Heart right ventricle (tissue), 16 donors: ENCODE data around the gene CYRIA. TPM values are rescaled to one million over a fixed set of nuclear protein-coding genes. Genes with fewer than 3 reads are reported as not detected.

Experiments
- ATAC-seq, 8 donors: fragments of 200-7000 bp; cut with Tn5 transposase; one replicate each; pipeline ENCODE4 v1.9.1; 2020; ENCODE audit warnings: mild to moderate bottlenecking in 8 of 8, moderate library complexity in 8 of 8, moderate number of reproducible peaks in 1 of 8
- DNase-seq, 2 donors: peaks; one replicate each; pipeline ENCODE4 v3.0.0-alpha.2; 2020
- H3K27ac ChIP-seq, 10 donors: fragments of 200-600 bp; sonication (generic) in 2 of 10; one replicate each; pipeline versions ENCODE4 v1.5.0 to v1.8.0; 2020 to 2022; ENCODE audit warnings: mild to moderate bottlenecking in 3 of 10
- H3K27me3 ChIP-seq, 7 donors: fragments of 200-600 bp; one replicate each; pipeline ENCODE4 v1.8.0; 2021 to 2022; ENCODE audit warnings: mild to moderate bottlenecking in 2 of 7
- H3K36me3 ChIP-seq, 9 donors: fragments of 200-600 bp; sonication (generic) in 1 of 9; one replicate each; pipeline versions ENCODE4 v1.5.0 to v1.8.0; 2020 to 2022; ENCODE audit warnings: mild to moderate bottlenecking in 2 of 9
- H3K4me1 ChIP-seq, 9 donors: fragments of 200-600 bp; sonication (generic) in 1 of 9; one replicate each; pipeline versions ENCODE4 v1.5.0 to v1.8.0; 2020 to 2022; ENCODE audit warnings: mild to moderate bottlenecking in 4 of 9
- H3K4me3 ChIP-seq, 10 donors: fragments of 200-600 bp; sonication (generic) in 2 of 10; one replicate each; pipeline versions ENCODE4 v1.5.0 to v1.8.0; 2020 to 2022; ENCODE audit warnings: mild to moderate bottlenecking in 7 of 10, moderate library complexity in 2 of 10
- H3K9me3 ChIP-seq, 11 donors: fragments of 200-600 bp in 10 of 11; sonication (generic) in 2 of 11; one replicate each; pipeline versions ENCODE4 v1.5.0 to v1.8.0; 2013 to 2022; ENCODE audit warnings: mild to moderate bottlenecking in 2 of 11, control low read depth in 1 of 11, moderate library complexity in 1 of 11
- CTCF ChIP-seq, 9 donors: fragments of 200-600 bp; sonication (generic) in 2 of 9; IDR thresholded peaks; one replicate each; pipeline versions ENCODE4 v1.5.0 to v1.8.0; 2021 to 2022; ENCODE audit warnings: antibody characterized with exemption in 9 of 9, mild to moderate bottlenecking in 5 of 9, moderate library complexity in 1 of 9
- WGBS, 2 donors: extraction: QIAGEN DNeasy Blood & Tissue Kit; methylation state at CpG; one replicate each; pipeline ENCODE4 v1.1.7; 2013; ENCODE audit warnings: inconsistent platforms in 1 of 2; 5-methylcytosine and 5-hydroxymethylcytosine counted together
- intact Hi-C, 10 donors: fragments of 100-400 bp; cut with DNase I; formaldehyde crosslinking; loops; one replicate each; pipeline versions ENCODE4 v1.11.1 to v1.14.2; 2022
- polyA plus RNA-seq, 2 donors: library from polyadenylated mRNA; stranded (reverse); fragments of 200-250 nt; gene quantifications; one replicate each; pipeline ENCODE4 v1.2.3, GENCODE V29; 2013
- total RNA-seq, 10 donors: library from RNA; stranded (reverse); fragmentation: NEBNext Ultra II Directional in 3 of 10; extraction: Animal tissue kit (Norgen Biotek cat#: 25700) in 3 of 10; gene quantifications; one replicate each; pipeline versions ENCODE4 v1.2.1 to v1.2.4, GENCODE V29; 2021 to 2023
- donor health status: Arrhythmogenic right ventricular cardiomyopathy.
- donor health status: ischemic (EF 13 %, LVEDD 7.1; RV severe dilation, severe dysfunction).
- donor health status: healthy with polysubstance abuse.
- donor health status: DM: no; HTN: yes; CAD: no.
- donor health status: DM: no; HTN: no; CAD: no.
- donor health status: ischemic (EF 25% LVEDD 6.9; RV normal size, moderate dysfunction).
- donor health status: ischemic (EF 25% LVEDD 5.7; RV mildly dilated, moderate dysfunction).
- donor health status: healthy.
- donor health status: DM: yes; HTN: yes; CAD: no.
- donor health status: Ischemic cardiomyopathy.
- donor health status: ischemic (EF 35%, LVEDD 5.7; RV mildly dilated, moderate dysfunction).
- donor health status: nonischemic (EF 11% LVEDD 7.7; RV severe dilation, severe dysfunction).
- donor health status: DM: yes; HTN: yes; CAD: no.
- donor health status: PGD.
- donor health status: ischemic (EF 29% LVEDD 5.4; RV normal size, mild dysfunction).
- donor health status: nonischemic (EF 23%, LVEDD 6.1; RV moderate dilation, normal function).

Gene CYRIA
- total and polyA plus RNA-seq, 12 donors, result 1.2 to 10.6 (median 3.1) TPM

- no peaks in the 10 kb centered on the region for H3K27me3 ChIP-seq
- 97 to 99% methylated on average over 1 of the region's 1 CpG for WGBS, 2 donors
- DNase-seq, result no peak
- no peak for ATAC-seq
- peaks cover 0 to 16% (median 8%) of the 10 kb centered on the region in 11 donors for H3K9me3 ChIP-seq
- no peak overlapping the region for H3K4me3 ChIP-seq
- intact Hi-C loops, result no loop called here
- H3K4me1 ChIP-seq, result peaks cover 0 to 9% (median 0%) of the 10 kb centered on the region in 9 donors
- H3K27ac ChIP-seq, result no peak overlapping the region
- TF ChIP-seq CTCF (IDR thresholded peaks at IDR 0.05), result no peak
- no peaks in the 10 kb centered on the region for H3K36me3 ChIP-seq
These were observed 8.5 kb upstream of the CYRIA start for GRCh38 chr2:16674154-16674553.

GRCh38 chr2:16671760-16672159, 6.1 kb upstream of the CYRIA start:
- TF ChIP-seq CTCF (IDR thresholded peaks at IDR 0.05), result no peak
- peaks cover 0 to 12% (median 2%) of the 10 kb centered on the region in 9 donors for H3K4me1 ChIP-seq
- DNase-seq (no peak), ATAC-seq (no peak)
- no peaks in the 10 kb centered on the region for H3K9me3 ChIP-seq
- no peak overlapping the region for H3K4me3 ChIP-seq
- 97 to 100% methylated on average over 1 of the region's 1 CpG for WGBS, 2 donors
- no peak overlapping the region for H3K27ac ChIP-seq
- intact Hi-C loops, result no loop called here
- H3K27me3 ChIP-seq, result peaks cover 0 to 2% (median 0%) of the 10 kb centered on the region in 7 donors
- H3K36me3 ChIP-seq, result no peaks in the 10 kb centered on the region

GRCh38 chr2:16669388-16669787, 3.8 kb upstream of the CYRIA start:
- Histone ChIP-seq H3K9me3 (no peaks in the 10 kb centered on the region), H3K4me3 (no peak overlapping the region), H3K4me1 (peaks cover 2 to 30% (median 16%) of the 10 kb centered on the region in 9 donors), H3K36me3 (no peaks in the 10 kb centered on the region), H3K27ac (no peak overlapping the region), H3K27me3 (peaks cover 0 to 6% (median 0%) of the 10 kb centered on the region in 7 donors)
- intact Hi-C loops, result loop anchor here in 2 of 10 donors (5.0 kb wide), 2 partner anchors 47 to 88 kb away; no protein-coding TSS in a partner anchor
- TF ChIP-seq CTCF (IDR thresholded peaks at IDR 0.05), result no peak
- 51 to 64% methylated on average over 3 of the region's 3 CpGs for WGBS, 2 donors
- DNase-seq (no peak), ATAC-seq (no peak)

- intact Hi-C loops, result loop anchor here in 2 of 10 donors (5.0 kb wide), 2 partner anchors 44 to 91 kb away; no protein-coding TSS in a partner anchor
- H3K4me3 ChIP-seq, result peak overlapping the region in 8 of 10 donors; percentile 34 to 74 (median 64)
- TF ChIP-seq CTCF (IDR thresholded peaks at IDR 0.05), result no peak
These were observed 791 bp upstream of the CYRIA start for GRCh38 chr2:16666449-16666801.

More at GRCh38 chr2:16666449-16666801, 791 bp upstream of the CYRIA start:
- ATAC-seq (peak in 7 of 8 donors; percentile 6 to 84 (median 49)), DNase-seq (peak in 1 of 2 donors; percentile 45)
- no peaks in the 10 kb centered on the region for H3K36me3 ChIP-seq
- no peaks in the 10 kb centered on the region for H3K9me3 ChIP-seq
- peaks cover 2 to 53% (median 38%) of the 10 kb centered on the region in 9 donors for H3K4me1 ChIP-seq
- WGBS, 2 donors, result 51 to 63% methylated on average over 8 of the region's 8 CpGs
- peaks cover 0 to 6% (median 0%) of the 10 kb centered on the region in 7 donors for H3K27me3 ChIP-seq
- peak overlapping the region in 8 of 10 donors; percentile 47 to 84 (median 73) for H3K27ac ChIP-seq
